ENCODE results near the gene DDA1. TPM values are rescaled to one million over a fixed set of nuclear protein-coding genes. Genes with fewer than 3 reads are reported as not detected.

Gene DDA1
- total and polyA plus RNA-seq, 2 of the 13 experiments (the other 11 are each of a cell fraction or from before 2014, with no cell fraction given): 24.5 to 26.0 TPM

GRCh38 chr19:17260842-17261325, 48.5 kb upstream of the DDA1 start (continued):
- TF ChIP-seq ARID5B (CRISPR knock-in tag; IDR thresholded peaks at IDR 0.05): peak; percentile 32; the same call in 1 of the 2 replicates
- TF ChIP-seq ZNF335 (CRISPR knock-in tag; IDR thresholded peaks at IDR 0.05): no peak
- TF ChIP-seq ERF (CRISPR knock-in tag; IDR thresholded peaks at IDR 0.05): peak; percentile 56; the same call in 1 of the 2 replicates
- TF ChIP-seq DDIT3 (CRISPR knock-in tag; IDR thresholded peaks at IDR 0.05): no peak
- TF ChIP-seq ZNF414 (CRISPR knock-in tag; IDR thresholded peaks at IDR 0.05): no peak
- TF ChIP-seq RARA (CRISPR knock-in tag; IDR thresholded peaks at IDR 0.05): 0 out of 2 replicates have a peak, but pooled peaks have one; percentile 12
- TF ChIP-seq GZF1 (CRISPR knock-in tag; IDR thresholded peaks at IDR 0.05): no peak
- no peak for TF ChIP-seq ZNF878 (CRISPR knock-in tag; IDR thresholded peaks at IDR 0.05)
- no peak for TF ChIP-seq HNF1A (IDR thresholded peaks at IDR 0.05; ENCODE audit: low read depth)
- no peak for TF ChIP-seq HNF1A (CRISPR knock-in tag; IDR thresholded peaks at IDR 0.05; ENCODE audit: borderline replicate concordance)
- TF ChIP-seq EED (CRISPR knock-in tag; IDR thresholded peaks at IDR 0.05): no peak
- TF ChIP-seq HNRNPK (IDR thresholded peaks at IDR 0.05; ENCODE audit: low read depth, low read length, poor library complexity, severe bottlenecking): no peak
- TF ChIP-seq PATZ1 (CRISPR knock-in tag; IDR thresholded peaks at IDR 0.05): peak; percentile 62
- TF ChIP-seq ATF2 (CRISPR knock-in tag; IDR thresholded peaks at IDR 0.05): peak; percentile 11; the same call in 1 of the 2 replicates
- no peak for TF ChIP-seq PAF1 (CRISPR knock-in tag; IDR thresholded peaks at IDR 0.05)
- no peak for TF ChIP-seq ZFP1 (CRISPR knock-in tag; IDR thresholded peaks at IDR 0.05)
- 0 out of 2 replicates have a peak, but pooled peaks have one; percentile 39 for TF ChIP-seq ZNF543 (CRISPR knock-in tag; IDR thresholded peaks at IDR 0.05)
- TF ChIP-seq KDM1A (CRISPR knock-in tag; IDR thresholded peaks at IDR 0.05): peak; percentile 25; the same call in 1 of the 2 replicates
